K562 (cell line): ENCODE data around the gene MYADML2. TPM values are rescaled to one million over a fixed set of nuclear protein-coding genes. Genes with fewer than 3 reads are reported as not detected.

Experiments used
- polyA plus RNA-seq, 8 experiments: library from polyadenylated mRNA; depleted of rRNA in 4 of 8; stranded (reverse) in 5 of 8; unstranded in 3 of 8; fragments of >200 nt; fragmentation: Nextera tagmentation in 2 of 8; fragmentation: Illumina TruSeq in 1 of 8; extraction: Ambion mirVana in 2 of 8; extraction: Trizol in 1 of 8; gene quantifications; 2 replicates each; pipeline versions ENCODE4 v1.2.1 to v1.2.3, GENCODE V29; 2011 to 2014; ENCODE audit warnings: inconsistent platforms in 1 of 8, missing spikeins in 1 of 8
- total RNA-seq, 7 experiments: library from RNA; depleted of rRNA in 6 of 7; stranded (reverse); fragments of >200 nt in 6 of 7; fragmentation: Illumina TruSeq in 2 of 7; extraction: Trizol in 2 of 7; gene quantifications; 2 replicates each; pipeline versions ENCODE4 v1.2.1 to v1.2.3, GENCODE V29; 2011 to 2021; ENCODE audit warnings: low replicate concordance in 1 of 7

The MYADML2 gene
- total and polyA plus RNA-seq, 9 of the 15 experiments (the other 6 are each of a cell fraction or from before 2014, with no cell fraction given), result not detected

Other genes starting within 250 kb of the MYADML2 start
Only the 7 nearest of the 24 such genes appear.
- 0.14 and 0.57 TPM in 2 replicates for gene NPB, start 45.0 kb downstream of the MYADML2 start, total RNA-seq (2014; rRNA removed)
- gene NPB, start 45.0 kb downstream of the MYADML2 start, total RNA-seq (2014; rRNA removed; fragmentation: Illumina TruSeq; extraction: Trizol), result 0.07 TPM in 1 of 2 replicates, not detected in the other
- gene NPB, start 45.0 kb downstream of the MYADML2 start, total RNA-seq (2015; rRNA removed; fragmentation: Illumina TruSeq; extraction: Trizol), result 0.07 and 0.30 TPM in 2 replicates
- gene NPB, start 45.0 kb downstream of the MYADML2 start, total RNA-seq (2021), result 0.53 and 0.65 TPM in 2 replicates
- gene NPB, start 45.0 kb downstream of the MYADML2 start, polyA plus RNA-seq (2011; rRNA removed), result 0.03 and 0.07 TPM in 2 replicates
- 0.07 TPM in 1 of 2 replicates, not detected in the other for gene NPB, start 45.0 kb downstream of the MYADML2 start, polyA plus RNA-seq (2014; fragmentation: Illumina TruSeq; extraction: Trizol)
- gene NPB, start 45.0 kb downstream of the MYADML2 start, polyA plus RNA-seq (2014; fragmentation: Nextera tagmentation; extraction: Ambion mirVana), result under 1 TPM; 0.43 to 0.61 TPM
- gene NPB, start 45.0 kb downstream of the MYADML2 start, polyA plus RNA-seq (2014; rRNA removed), result 0.07 TPM in 1 of 2 replicates, not detected in the other
- gene PCYT2, start 35.8 kb downstream of the MYADML2 start, total RNA-seq (2014; rRNA removed), result 123 and 139 TPM in 2 replicates
- 42.7 and 57.5 TPM in 2 replicates for gene PCYT2, start 35.8 kb downstream of the MYADML2 start, total RNA-seq (2014; rRNA removed; fragmentation: Illumina TruSeq; extraction: Trizol)
- 81.7 and 82.5 TPM in 2 replicates for gene PCYT2, start 35.8 kb downstream of the MYADML2 start, total RNA-seq (2015; rRNA removed; fragmentation: Illumina TruSeq; extraction: Trizol)
- gene PCYT2, start 35.8 kb downstream of the MYADML2 start, total RNA-seq (2021), result 125 and 134 TPM in 2 replicates
- 71.5 and 97.8 TPM in 2 replicates for gene PCYT2, start 35.8 kb downstream of the MYADML2 start, polyA plus RNA-seq (2011; rRNA removed)
- gene PCYT2, start 35.8 kb downstream of the MYADML2 start, polyA plus RNA-seq (2014; fragmentation: Illumina TruSeq; extraction: Trizol), result 83.7 and 95.3 TPM in 2 replicates
- gene PCYT2, start 35.8 kb downstream of the MYADML2 start, polyA plus RNA-seq (2014; fragmentation: Nextera tagmentation; extraction: Ambion mirVana), result 1 to 10 TPM in 1 of 2 experiments, under 1 TPM in 1; 0.92 to 1.6 TPM
- gene PCYT2, start 35.8 kb downstream of the MYADML2 start, polyA plus RNA-seq (2014; rRNA removed), result 131 and 133 TPM in 2 replicates
- gene SIRT7, start 29.1 kb downstream of the MYADML2 start, total RNA-seq (2014; rRNA removed), result 42.2 and 49.3 TPM in 2 replicates
- 9.0 and 9.8 TPM in 2 replicates for gene SIRT7, start 29.1 kb downstream of the MYADML2 start, total RNA-seq (2014; rRNA removed; fragmentation: Illumina TruSeq; extraction: Trizol)
- gene SIRT7, start 29.1 kb downstream of the MYADML2 start, total RNA-seq (2015; rRNA removed; fragmentation: Illumina TruSeq; extraction: Trizol), result 23.6 and 24.6 TPM in 2 replicates
- gene SIRT7, start 29.1 kb downstream of the MYADML2 start, total RNA-seq (2021), result 35.7 and 44.1 TPM in 2 replicates
- 9.3 and 11.7 TPM in 2 replicates for gene SIRT7, start 29.1 kb downstream of the MYADML2 start, polyA plus RNA-seq (2011; rRNA removed)
- gene SIRT7, start 29.1 kb downstream of the MYADML2 start, polyA plus RNA-seq (2014; fragmentation: Illumina TruSeq; extraction: Trizol), result 20.3 and 25.7 TPM in 2 replicates
- 1 to 10 TPM; 1.6 to 2.0 TPM for gene SIRT7, start 29.1 kb downstream of the MYADML2 start, polyA plus RNA-seq (2014; fragmentation: Nextera tagmentation; extraction: Ambion mirVana)
- gene SIRT7, start 29.1 kb downstream of the MYADML2 start, polyA plus RNA-seq (2014; rRNA removed), result 43.9 and 54.8 TPM in 2 replicates
- gene MAFG, start 19.5 kb downstream of the MYADML2 start, total RNA-seq (2014; rRNA removed), result 27.3 and 30.1 TPM in 2 replicates
- 16.3 and 16.9 TPM in 2 replicates for gene MAFG, start 19.5 kb downstream of the MYADML2 start, total RNA-seq (2014; rRNA removed; fragmentation: Illumina TruSeq; extraction: Trizol)
- gene MAFG, start 19.5 kb downstream of the MYADML2 start, total RNA-seq (2015; rRNA removed; fragmentation: Illumina TruSeq; extraction: Trizol), result 23.6 and 24.9 TPM in 2 replicates
- gene MAFG, start 19.5 kb downstream of the MYADML2 start, total RNA-seq (2021), result 46.7 and 58.1 TPM in 2 replicates
- gene MAFG, start 19.5 kb downstream of the MYADML2 start, polyA plus RNA-seq (2011; rRNA removed), result 22.4 and 31.8 TPM in 2 replicates
- gene MAFG, start 19.5 kb downstream of the MYADML2 start, polyA plus RNA-seq (2014; fragmentation: Illumina TruSeq; extraction: Trizol), result 31.2 and 36.3 TPM in 2 replicates
- 1 to 10 TPM; 1.1 to 2.8 TPM for gene MAFG, start 19.5 kb downstream of the MYADML2 start, polyA plus RNA-seq (2014; fragmentation: Nextera tagmentation; extraction: Ambion mirVana)
- gene MAFG, start 19.5 kb downstream of the MYADML2 start, polyA plus RNA-seq (2014; rRNA removed), result 44.8 and 46.7 TPM in 2 replicates
- 215 and 290 TPM in 2 replicates for gene PYCR1, start 9.9 kb downstream of the MYADML2 start, total RNA-seq (2014; rRNA removed)
- gene PYCR1, start 9.9 kb downstream of the MYADML2 start, total RNA-seq (2014; rRNA removed; fragmentation: Illumina TruSeq; extraction: Trizol), result 72.4 and 95.4 TPM in 2 replicates
- gene PYCR1, start 9.9 kb downstream of the MYADML2 start, total RNA-seq (2015; rRNA removed; fragmentation: Illumina TruSeq; extraction: Trizol), result 120 and 126 TPM in 2 replicates
- 302 and 328 TPM in 2 replicates for gene PYCR1, start 9.9 kb downstream of the MYADML2 start, total RNA-seq (2021)
- 188 and 273 TPM in 2 replicates for gene PYCR1, start 9.9 kb downstream of the MYADML2 start, polyA plus RNA-seq (2011; rRNA removed)
- 183 and 278 TPM in 2 replicates for gene PYCR1, start 9.9 kb downstream of the MYADML2 start, polyA plus RNA-seq (2014; fragmentation: Illumina TruSeq; extraction: Trizol)
- gene PYCR1, start 9.9 kb downstream of the MYADML2 start, polyA plus RNA-seq (2014; fragmentation: Nextera tagmentation; extraction: Ambion mirVana), result 10 to 100 TPM; 11.7 to 18.6 TPM
- 270 and 349 TPM in 2 replicates for gene PYCR1, start 9.9 kb downstream of the MYADML2 start, polyA plus RNA-seq (2014; rRNA removed)
- 13.9 and 22.5 TPM in 2 replicates for gene NOTUM, start 14.0 kb upstream of the MYADML2 start, total RNA-seq (2014; rRNA removed)
- gene NOTUM, start 14.0 kb upstream of the MYADML2 start, total RNA-seq (2014; rRNA removed; fragmentation: Illumina TruSeq; extraction: Trizol), result 0.99 and 1.3 TPM in 2 replicates
- 4.1 and 4.2 TPM in 2 replicates for gene NOTUM, start 14.0 kb upstream of the MYADML2 start, total RNA-seq (2015; rRNA removed; fragmentation: Illumina TruSeq; extraction: Trizol)
- gene NOTUM, start 14.0 kb upstream of the MYADML2 start, total RNA-seq (2021), result 11.8 and 14.1 TPM in 2 replicates
- 4.5 and 6.1 TPM in 2 replicates for gene NOTUM, start 14.0 kb upstream of the MYADML2 start, polyA plus RNA-seq (2011; rRNA removed)
- 1.9 and 5.3 TPM in 2 replicates for gene NOTUM, start 14.0 kb upstream of the MYADML2 start, polyA plus RNA-seq (2014; fragmentation: Illumina TruSeq; extraction: Trizol)
- under 1 TPM; 0.03 to 0.17 TPM for gene NOTUM, start 14.0 kb upstream of the MYADML2 start, polyA plus RNA-seq (2014; fragmentation: Nextera tagmentation; extraction: Ambion mirVana)
- 13.4 and 14.0 TPM in 2 replicates for gene NOTUM, start 14.0 kb upstream of the MYADML2 start, polyA plus RNA-seq (2014; rRNA removed)
- gene ASPSCR1, start 30.4 kb upstream of the MYADML2 start, total RNA-seq (2014; rRNA removed), result 35.9 and 49.9 TPM in 2 replicates
- gene ASPSCR1, start 30.4 kb upstream of the MYADML2 start, total RNA-seq (2014; rRNA removed; fragmentation: Illumina TruSeq; extraction: Trizol), result 5.9 and 7.4 TPM in 2 replicates
- gene ASPSCR1, start 30.4 kb upstream of the MYADML2 start, total RNA-seq (2015; rRNA removed; fragmentation: Illumina TruSeq; extraction: Trizol), result 21.3 and 22.3 TPM in 2 replicates
- gene ASPSCR1, start 30.4 kb upstream of the MYADML2 start, total RNA-seq (2021), result 33.4 and 36.9 TPM in 2 replicates
- gene ASPSCR1, start 30.4 kb upstream of the MYADML2 start, polyA plus RNA-seq (2011; rRNA removed), result 8.6 TPM in 2 replicates
- 11.6 and 19.2 TPM in 2 replicates for gene ASPSCR1, start 30.4 kb upstream of the MYADML2 start, polyA plus RNA-seq (2014; fragmentation: Illumina TruSeq; extraction: Trizol)
- gene ASPSCR1, start 30.4 kb upstream of the MYADML2 start, polyA plus RNA-seq (2014; fragmentation: Nextera tagmentation; extraction: Ambion mirVana), result 1 to 10 TPM in 1 of 2 experiments, under 1 TPM in 1; 0.90 to 2.2 TPM
- 26.7 and 33.7 TPM in 2 replicates for gene ASPSCR1, start 30.4 kb upstream of the MYADML2 start, polyA plus RNA-seq (2014; rRNA removed)